HepG2 (cell line): ENCODE data around the gene TBX10. TPM values are rescaled to one million over a fixed set of nuclear protein-coding genes. Genes with fewer than 3 reads are reported as not detected.

Experiments used
- CEBPG ChIP-seq: IDR thresholded peaks from 2 replicates; pipeline ENCODE4 v1.6.1; 2016
- E2F5 ChIP-seq: sonication (generic); formaldehyde crosslinking; conservative IDR thresholded peaks from 2 replicates; pipeline ENCODE4 v1.4.0; 2020; ENCODE audit warnings: missing genetic modification reagents
- EEA1 ChIP-seq: sonication (generic); formaldehyde crosslinking; IDR thresholded peaks from 2 replicates; pipeline ENCODE4 v1.5.1; 2020; ENCODE audit warnings: mild to moderate bottlenecking, missing genetic modification reagents, borderline replicate concordance
- KDM5B ChIP-seq: sonication (generic); formaldehyde crosslinking; IDR thresholded peaks from 2 replicates; pipeline ENCODE4 v1.4.0; 2020; ENCODE audit warnings: missing genetic modification reagents, mild to moderate bottlenecking, borderline replicate concordance
- KLF16 ChIP-seq, 2 experiments: sonication (generic) in 1 of 2; formaldehyde crosslinking in 1 of 2; IDR thresholded peaks; 2 replicates each; pipeline versions ENCODE4 v1.6.1 to v1.8.0; 2016 to 2023; ENCODE audit warnings: missing genetic modification reagents in 2 of 2, missing compliant biosample characterization in 1 of 2
- KLF9 ChIP-seq: IDR thresholded peaks from 2 replicates; pipeline ENCODE4 v1.6.1; 2016; ENCODE audit warnings: low read depth
- MAF1 ChIP-seq: sonication (generic); formaldehyde crosslinking; IDR thresholded peaks from 2 replicates; pipeline ENCODE4 v1.5.0; 2020; ENCODE audit warnings: missing genetic modification reagents, borderline replicate concordance
- RBM22 ChIP-seq: fragments of 200-400 bp; formaldehyde crosslinking; optimal IDR thresholded peaks from 2 replicates; pipeline ENCODE3; 2017; ENCODE audit warnings: mild to moderate bottlenecking, low read length, moderate library complexity
- SALL1 ChIP-seq: sonication (generic); formaldehyde crosslinking; IDR thresholded peaks from 2 replicates; pipeline ENCODE4 v1.8.0; 2022; ENCODE audit warnings: mild to moderate bottlenecking, missing genetic modification reagents
- SP140L ChIP-seq: sonication (generic); formaldehyde crosslinking; IDR thresholded peaks from 2 replicates; pipeline ENCODE4 v1.4.0; 2020; ENCODE audit warnings: missing genetic modification reagents, borderline replicate concordance
- STAT5B ChIP-seq: sonication (generic); formaldehyde crosslinking; IDR thresholded peaks from 2 replicates; pipeline ENCODE4 v1.4.0; 2020; ENCODE audit warnings: missing genetic modification reagents
- TOPORS ChIP-seq: sonication (generic); formaldehyde crosslinking; IDR thresholded peaks from 2 replicates; pipeline ENCODE4 v1.8.0; 2023; ENCODE audit warnings: mild to moderate bottlenecking, missing genetic modification reagents
- ZC3H4 ChIP-seq: sonication (generic); formaldehyde crosslinking; IDR thresholded peaks from 2 replicates; pipeline ENCODE4 v1.4.0; 2020; ENCODE audit warnings: missing genetic modification reagents, borderline replicate concordance
- ZFAT ChIP-seq: sonication (generic); formaldehyde crosslinking; conservative IDR thresholded peaks from 2 replicates; pipeline ENCODE4 v1.8.1; 2023; ENCODE audit warnings: missing genetic modification reagents, inconsistent platforms
- ZNF550 ChIP-seq: sonication (generic); formaldehyde crosslinking; IDR thresholded peaks from 2 replicates; pipeline ENCODE4 v1.4.0; 2020; ENCODE audit warnings: mild to moderate bottlenecking, missing genetic modification reagents, borderline replicate concordance
- ZNF556 ChIP-seq: sonication (generic); formaldehyde crosslinking; IDR thresholded peaks from 2 replicates; pipeline ENCODE4 v1.4.0; 2020; ENCODE audit warnings: mild to moderate bottlenecking, missing genetic modification reagents, borderline replicate concordance
- ZNF557 ChIP-seq: sonication (generic); formaldehyde crosslinking; IDR thresholded peaks from 2 replicates; pipeline ENCODE4 v1.4.0; 2020; ENCODE audit warnings: missing genetic modification reagents
- ZNF703 ChIP-seq: sonication (generic); formaldehyde crosslinking; IDR thresholded peaks from 2 replicates; pipeline ENCODE4 v1.5.1; 2020; ENCODE audit warnings: missing genetic modification reagents, mild to moderate bottlenecking, moderate library complexity, borderline replicate concordance
- ZNF746 ChIP-seq: sonication (generic); formaldehyde crosslinking; IDR thresholded peaks from 2 replicates; pipeline ENCODE4 v1.8.0; 2022; ENCODE audit warnings: mild to moderate bottlenecking, missing genetic modification reagents
- ZNF766 ChIP-seq: sonication (generic); formaldehyde crosslinking; IDR thresholded peaks from 2 replicates; pipeline ENCODE4 v1.5.0; 2020; ENCODE audit warnings: missing genetic modification reagents, borderline replicate concordance
- polyA plus RNA-seq, 8 experiments: library from polyadenylated mRNA; depleted of rRNA in 3 of 8; stranded (reverse) in 7 of 8; unstranded in 1 of 8; fragments of >200 nt; fragmentation: Illumina TruSeq in 4 of 8; extraction: Trizol in 4 of 8; gene quantifications; 2 replicates each; pipeline versions ENCODE4 v1.2.1 to v1.2.3, GENCODE V29; 2011 to 2016; ENCODE audit warnings: low read depth in 4 of 8, missing spikeins in 1 of 8, mixed read lengths in 1 of 8; ENCODE audit not compliant: insufficient read depth in 1 of 8
- total RNA-seq, 5 experiments: library from RNA; depleted of rRNA; stranded (reverse); fragments of >200 nt; fragmentation: Illumina TruSeq; extraction: Trizol; gene quantifications; 2 replicates each; pipeline ENCODE4 v1.2.3, GENCODE V29; 2016; ENCODE audit warnings: low read depth in 1 of 5
- TF ChIP-seq, protein P1 (sequence below): sonication (generic); formaldehyde crosslinking; IDR thresholded peaks from 2 replicates; pipeline ENCODE4 v1.4.0; 2020; ENCODE audit warnings: missing genetic modification reagents, borderline replicate concordance
- TF ChIP-seq, protein P2 (sequence below): sonication (generic); IDR thresholded peaks from 2 replicates; pipeline ENCODE4 v1.6.1; 2016; ENCODE audit warnings: low read depth, borderline replicate concordance
- TF ChIP-seq, protein P3 (sequence below): IDR thresholded peaks from 2 replicates; pipeline ENCODE4 v1.6.1; 2018; ENCODE audit warnings: missing genetic modification reagents, mild to moderate bottlenecking, missing compliant biosample characterization

The TBX10 gene
- total and polyA plus RNA-seq, 2 of the 13 experiments (the other 11 are each of a cell fraction or from before 2014, with no cell fraction given), result 0.27 to 1.7 TPM

GRCh38 chr11:67630228-67630942 lies 9.2 kb downstream of the TBX10 start (continued):
- TF ChIP-seq SALL1 (CRISPR knock-in tag) (peak; percentile 66), E2F5 (0 out of 2 replicates have a peak, but pooled peaks have one; percentile 22), EEA1 (CRISPR knock-in tag) (no peak), ZNF556 (CRISPR knock-in tag) (peak; percentile 87; the same call in 1 of the 2 replicates), SP140L (CRISPR knock-in tag) (no peak), CEBPG (CRISPR knock-in tag) (0 out of 2 replicates have a peak, but pooled peaks have one; percentile 43), ZC3H4 (no peak), ZFAT (CRISPR knock-in tag) (no peak), STAT5B (CRISPR knock-in tag) (no peak), KDM5B (CRISPR knock-in tag) (0 out of 2 replicates have a peak, but pooled peaks have one; percentile 41), TOPORS (CRISPR knock-in tag) (no peak), RBM22 (peak; percentile 38), KLF16 (CRISPR knock-in tag; IDR thresholded peaks at IDR 0.05) (peak in 1 of 2 experiments; percentile 94; a peak in 2 of 4 replicates), MAF1 (CRISPR knock-in tag) (0 out of 2 replicates have a peak, but pooled peaks have one; percentile 79), ZNF703 (CRISPR knock-in tag) (no peak), KLF9 (CRISPR knock-in tag) (no peak), ZNF557 (CRISPR knock-in tag) (0 out of 2 replicates have a peak, but pooled peaks have one; percentile 70), ZNF550 (CRISPR knock-in tag) (no peak), ZNF766 (no peak), ZNF746 (CRISPR knock-in tag) (peak; percentile 92)
- TF ChIP-seq, protein P1, sequence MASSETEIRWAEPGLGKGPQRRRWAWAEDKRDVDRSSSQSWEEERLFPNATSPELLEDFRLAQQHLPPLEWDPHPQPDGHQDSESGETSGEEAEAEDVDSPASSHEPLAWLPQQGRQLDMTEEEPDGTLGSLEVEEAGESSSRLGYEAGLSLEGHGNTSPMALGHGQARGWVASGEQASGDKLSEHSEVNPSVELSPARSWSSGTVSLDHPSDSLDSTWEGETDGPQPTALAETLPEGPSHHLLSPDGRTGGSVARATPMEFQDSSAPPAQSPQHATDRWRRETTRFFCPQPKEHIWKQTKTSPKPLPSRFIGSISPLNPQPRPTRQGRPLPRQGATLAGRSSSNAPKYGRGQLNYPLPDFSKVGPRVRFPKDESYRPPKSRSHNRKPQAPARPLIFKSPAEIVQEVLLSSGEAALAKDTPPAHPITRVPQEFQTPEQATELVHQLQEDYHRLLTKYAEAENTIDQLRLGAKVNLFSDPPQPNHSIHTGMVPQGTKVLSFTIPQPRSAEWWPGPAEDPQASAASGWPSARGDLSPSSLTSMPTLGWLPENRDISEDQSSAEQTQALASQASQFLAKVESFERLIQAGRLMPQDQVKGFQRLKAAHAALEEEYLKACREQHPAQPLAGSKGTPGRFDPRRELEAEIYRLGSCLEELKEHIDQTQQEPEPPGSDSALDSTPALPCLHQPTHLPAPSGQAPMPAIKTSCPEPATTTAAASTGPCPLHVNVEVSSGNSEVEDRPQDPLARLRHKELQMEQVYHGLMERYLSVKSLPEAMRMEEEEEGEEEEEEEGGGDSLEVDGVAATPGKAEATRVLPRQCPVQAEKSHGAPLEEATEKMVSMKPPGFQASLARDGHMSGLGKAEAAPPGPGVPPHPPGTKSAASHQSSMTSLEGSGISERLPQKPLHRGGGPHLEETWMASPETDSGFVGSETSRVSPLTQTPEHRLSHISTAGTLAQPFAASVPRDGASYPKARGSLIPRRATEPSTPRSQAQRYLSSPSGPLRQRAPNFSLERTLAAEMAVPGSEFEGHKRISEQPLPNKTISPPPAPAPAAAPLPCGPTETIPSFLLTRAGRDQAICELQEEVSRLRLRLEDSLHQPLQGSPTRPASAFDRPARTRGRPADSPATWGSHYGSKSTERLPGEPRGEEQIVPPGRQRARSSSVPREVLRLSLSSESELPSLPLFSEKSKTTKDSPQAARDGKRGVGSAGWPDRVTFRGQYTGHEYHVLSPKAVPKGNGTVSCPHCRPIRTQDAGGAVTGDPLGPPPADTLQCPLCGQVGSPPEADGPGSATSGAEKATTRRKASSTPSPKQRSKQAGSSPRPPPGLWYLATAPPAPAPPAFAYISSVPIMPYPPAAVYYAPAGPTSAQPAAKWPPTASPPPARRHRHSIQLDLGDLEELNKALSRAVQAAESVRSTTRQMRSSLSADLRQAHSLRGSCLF (CRISPR knock-in tag), result no peak
- TF ChIP-seq, protein P2, sequence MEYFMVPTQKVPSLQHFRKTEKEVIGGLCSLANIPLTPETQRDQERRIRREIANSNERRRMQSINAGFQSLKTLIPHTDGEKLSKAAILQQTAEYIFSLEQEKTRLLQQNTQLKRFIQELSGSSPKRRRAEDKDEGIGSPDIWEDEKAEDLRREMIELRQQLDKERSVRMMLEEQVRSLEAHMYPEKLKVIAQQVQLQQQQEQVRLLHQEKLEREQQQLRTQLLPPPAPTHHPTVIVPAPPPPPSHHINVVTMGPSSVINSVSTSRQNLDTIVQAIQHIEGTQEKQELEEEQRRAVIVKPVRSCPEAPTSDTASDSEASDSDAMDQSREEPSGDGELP, result no peak
- TF ChIP-seq, protein P3, sequence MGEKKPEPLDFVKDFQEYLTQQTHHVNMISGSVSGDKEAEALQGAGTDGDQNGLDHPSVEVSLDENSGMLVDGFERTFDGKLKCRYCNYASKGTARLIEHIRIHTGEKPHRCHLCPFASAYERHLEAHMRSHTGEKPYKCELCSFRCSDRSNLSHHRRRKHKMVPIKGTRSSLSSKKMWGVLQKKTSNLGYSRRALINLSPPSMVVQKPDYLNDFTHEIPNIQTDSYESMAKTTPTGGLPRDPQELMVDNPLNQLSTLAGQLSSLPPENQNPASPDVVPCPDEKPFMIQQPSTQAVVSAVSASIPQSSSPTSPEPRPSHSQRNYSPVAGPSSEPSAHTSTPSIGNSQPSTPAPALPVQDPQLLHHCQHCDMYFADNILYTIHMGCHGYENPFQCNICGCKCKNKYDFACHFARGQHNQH (CRISPR knock-in tag), result peak; percentile 53; the same call in 1 of the 2 replicates
